Stimulated activated CD4-positive, alpha-beta T cell treated with anti-CD3 and anti-CD28 coated beads, TNF-alpha, amount 100 ng/mL, for 1 hour (primary cell): Measurements from ENCODE around the gene PHC2.

Experiments
- DNase-seq, 3 donors: peaks; one replicate each; pipeline ENCODE4 v3.0.0-alpha.2; 2020; ENCODE audit warnings: low read depth in 3 of 3, low spot score in 1 of 3

PHC2 gene

DNA sequence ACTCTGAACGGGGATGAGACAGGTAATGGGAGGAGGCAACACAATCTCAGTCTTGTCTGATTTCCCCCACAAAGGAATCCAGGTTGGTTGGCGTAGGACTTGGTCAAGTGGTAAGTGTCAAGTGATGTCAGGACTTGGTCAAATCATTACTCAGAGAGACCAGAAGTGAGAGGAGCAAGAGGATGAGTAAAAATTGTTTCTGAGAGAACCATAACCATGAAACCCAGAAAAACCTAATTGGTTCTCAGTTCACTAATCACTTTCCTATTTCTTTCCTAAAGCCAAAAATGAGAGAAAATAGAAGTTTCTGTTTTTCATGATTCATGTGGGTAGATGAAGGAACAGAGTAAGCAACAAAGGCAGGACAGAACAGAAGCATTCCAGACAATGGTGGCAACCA lies 5.0 kb downstream of the PHC2 start:
- no peak for DNase-seq

DNA sequence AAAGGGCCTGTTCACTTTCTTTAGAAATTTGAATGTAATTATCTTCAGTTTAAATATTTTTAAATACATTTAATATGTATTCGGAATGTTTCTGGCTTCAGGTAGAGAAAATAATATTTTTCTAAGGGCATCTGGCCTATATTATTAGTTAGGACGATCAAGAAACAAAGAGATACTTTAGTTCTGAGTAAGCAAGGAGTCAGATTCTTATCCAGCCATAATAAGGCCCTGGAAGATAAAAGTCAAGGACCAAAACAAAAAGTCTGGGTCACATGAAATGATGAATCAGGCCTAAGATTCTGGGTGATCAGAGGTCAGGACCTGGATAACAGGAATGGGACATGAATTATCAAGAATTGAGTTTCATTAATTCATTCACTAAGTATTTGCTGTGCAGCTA lies 6.3 kb downstream of the PHC2 start:
- no peak for DNase-seq

DNA sequence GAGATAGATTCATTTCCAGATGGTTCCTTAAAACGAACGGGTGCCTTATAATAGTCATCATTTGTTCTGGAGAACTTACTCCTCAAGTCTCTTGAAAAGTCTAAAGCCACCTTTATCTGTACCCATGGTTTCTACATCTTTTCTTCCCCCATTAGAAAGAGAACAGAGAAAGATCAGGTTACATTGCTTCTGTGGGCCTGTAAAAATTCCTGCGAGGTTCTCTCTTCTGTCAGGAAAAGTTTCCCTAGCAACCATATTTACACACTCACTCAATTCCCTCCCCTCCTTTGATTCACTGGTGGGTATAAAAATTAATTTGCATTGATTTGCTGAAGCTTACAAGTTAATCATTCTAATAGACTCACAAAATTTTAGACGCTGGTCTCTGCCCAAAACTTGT lies 6.7 kb downstream of the PHC2 start:
- DNase-seq = no peak

DNA sequence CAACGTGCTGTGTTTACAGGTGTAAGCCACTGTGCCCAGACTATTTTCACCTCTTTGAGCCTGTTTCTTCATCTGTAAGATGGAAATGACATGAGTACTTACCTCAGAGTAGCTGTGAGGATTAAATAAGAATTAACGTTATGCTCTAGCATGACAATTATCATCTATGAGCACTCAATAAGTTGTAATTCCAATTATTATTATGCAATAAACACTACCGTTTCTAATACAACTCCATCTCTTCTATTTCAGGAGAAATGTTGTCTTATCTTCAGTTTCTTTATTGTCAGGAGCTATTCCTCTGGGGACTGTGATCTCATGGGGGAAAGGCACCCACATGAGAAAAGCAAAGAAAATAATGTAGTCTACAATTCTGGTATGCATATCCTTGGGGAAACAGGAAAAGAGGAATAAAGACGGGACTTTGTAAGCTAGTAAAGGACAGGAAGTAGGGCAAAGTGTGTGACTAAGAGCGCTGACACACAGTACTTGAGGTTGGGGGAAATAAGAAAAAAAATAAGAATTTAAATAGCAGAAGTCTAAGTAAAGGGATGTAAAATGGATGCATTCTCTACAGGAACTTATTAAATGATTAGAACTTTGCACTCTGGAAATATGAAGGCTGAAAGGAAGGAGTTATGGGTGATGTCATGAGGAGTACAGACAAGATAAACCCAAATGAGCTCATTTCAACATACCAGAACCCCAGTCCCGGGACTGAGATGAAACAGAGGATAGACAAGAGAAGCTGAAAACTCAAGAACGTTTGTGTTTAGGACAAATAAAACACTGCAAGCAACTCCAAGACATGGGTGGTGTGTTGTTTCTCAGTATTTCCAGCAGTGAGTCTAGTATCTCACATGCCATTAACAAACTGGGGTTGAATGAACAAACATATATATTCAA lies 9.8 kb downstream of the PHC2 start:
- no peak for DNase-seq

DNA sequence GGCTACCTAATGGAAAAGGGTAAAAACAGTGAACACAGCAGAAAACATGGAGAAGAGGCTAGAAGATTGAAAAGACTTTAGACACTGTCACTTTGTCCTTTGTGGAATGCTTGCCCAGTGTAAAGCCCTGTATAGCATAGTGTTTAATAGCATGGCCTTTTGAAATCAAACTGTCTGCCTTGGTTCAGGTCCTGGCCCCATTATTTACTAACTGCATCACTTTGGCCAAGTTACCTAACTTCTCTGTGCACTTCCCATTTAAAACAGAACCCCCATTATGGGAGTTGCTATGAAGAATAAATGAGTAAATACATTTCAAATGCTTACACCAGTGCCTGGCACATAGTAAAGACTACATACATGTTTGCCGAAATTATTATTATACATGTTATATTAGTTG lies 12.1 kb downstream of the PHC2 start:
- DNase-seq = no peak

DNA sequence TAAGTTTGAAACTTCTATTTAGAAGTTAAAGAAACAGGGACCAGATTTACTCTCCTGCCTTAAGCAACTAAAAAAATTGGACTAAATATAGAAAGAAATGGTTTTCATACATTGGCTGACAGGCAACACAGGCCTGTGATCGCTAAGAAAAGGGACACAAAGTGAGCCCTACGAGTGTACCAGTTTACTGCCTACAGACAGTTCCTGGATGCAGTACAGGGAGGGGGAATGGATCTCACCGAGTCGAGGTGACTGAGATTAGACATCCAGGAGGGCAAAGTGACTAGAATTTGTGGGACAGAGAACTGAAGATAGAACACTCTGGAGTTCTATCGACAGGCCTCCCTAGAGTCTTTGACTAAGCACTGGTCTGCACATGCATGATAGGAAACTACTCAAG lies 16.0 kb downstream of the PHC2 start:
- DNase-seq = no peak

DNA sequence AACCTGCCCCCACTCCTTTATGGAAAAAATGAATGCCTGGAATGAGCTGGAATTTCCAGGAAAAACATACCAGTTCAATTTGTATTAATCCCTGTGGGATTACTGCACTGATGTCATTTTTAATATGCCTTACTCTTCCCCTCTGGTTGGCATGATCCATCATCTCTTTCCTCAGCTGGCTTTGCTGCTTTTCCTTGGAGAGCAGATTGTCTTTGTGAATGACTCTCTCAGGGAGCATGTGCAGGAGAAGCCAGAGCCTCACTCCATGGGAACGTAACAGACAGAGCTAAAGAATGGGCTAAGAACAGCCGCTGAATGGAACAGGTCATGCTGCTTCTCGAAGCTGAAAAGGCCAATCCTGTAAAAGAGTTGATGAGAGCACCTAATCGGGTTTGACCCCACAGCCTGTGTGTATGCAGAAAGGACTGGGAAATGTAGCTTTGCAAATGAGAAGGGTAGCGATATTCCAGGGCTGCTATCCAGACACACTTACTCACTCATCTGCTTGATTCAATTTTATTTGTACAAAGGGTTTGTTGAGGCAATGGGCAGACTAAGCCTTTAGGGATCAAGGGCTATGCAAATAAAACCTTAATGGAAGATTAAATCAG lies 20.7 kb downstream of the PHC2 start:
- no peak for DNase-seq

DNA sequence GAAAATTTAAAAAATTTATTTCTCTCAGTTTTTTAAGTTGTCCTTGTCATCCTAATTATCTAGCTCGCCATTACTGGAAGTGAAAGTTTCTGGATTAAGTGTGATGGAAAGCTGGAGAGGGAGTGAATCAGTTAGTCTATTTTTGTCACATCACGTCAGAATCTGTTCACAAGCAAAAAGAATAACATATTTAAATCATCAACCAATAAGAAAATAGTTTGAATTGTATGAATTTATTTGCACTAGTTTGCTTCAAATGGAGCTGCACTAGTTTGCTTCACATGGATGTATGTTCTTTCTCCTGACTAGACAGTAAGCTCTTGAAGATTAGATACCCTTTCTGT lies 22.8 kb downstream of the PHC2 start:
- DNase-seq = no peak

DNA sequence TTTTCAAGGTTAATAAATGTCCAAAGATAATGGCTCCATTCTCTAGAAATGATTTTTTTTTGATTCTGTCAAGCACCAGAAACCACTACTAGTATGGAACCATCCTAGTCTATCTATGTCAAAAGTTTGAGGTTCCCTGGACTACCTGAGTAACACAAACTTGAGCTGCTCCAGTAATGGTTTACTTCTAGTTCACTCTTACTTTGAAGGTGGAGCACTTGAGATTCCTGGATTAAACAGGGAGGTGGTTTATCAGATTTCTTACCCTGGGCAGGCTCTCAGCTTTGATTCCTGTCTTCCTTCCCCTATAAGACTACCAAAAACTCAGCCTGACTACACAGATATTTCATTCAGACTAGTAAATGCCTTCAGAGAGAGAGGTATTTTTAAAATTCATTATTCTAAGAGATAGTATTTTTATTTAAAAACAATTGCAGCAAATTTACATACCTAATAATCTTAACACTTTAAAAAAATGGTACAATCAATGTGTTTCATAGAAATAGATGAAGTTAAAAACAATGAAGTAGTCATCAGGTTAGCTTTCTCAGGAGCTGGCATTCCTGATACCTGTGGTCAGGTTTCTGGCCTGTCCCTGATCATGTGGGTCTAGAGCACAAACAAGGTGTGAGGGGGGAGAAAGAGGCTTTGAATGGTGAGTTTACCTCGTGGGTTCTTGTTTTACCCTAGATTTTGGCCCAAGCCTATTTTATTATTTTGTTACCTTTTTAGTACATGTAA lies 23.4 kb downstream of the PHC2 start:
- no peak for DNase-seq

DNA sequence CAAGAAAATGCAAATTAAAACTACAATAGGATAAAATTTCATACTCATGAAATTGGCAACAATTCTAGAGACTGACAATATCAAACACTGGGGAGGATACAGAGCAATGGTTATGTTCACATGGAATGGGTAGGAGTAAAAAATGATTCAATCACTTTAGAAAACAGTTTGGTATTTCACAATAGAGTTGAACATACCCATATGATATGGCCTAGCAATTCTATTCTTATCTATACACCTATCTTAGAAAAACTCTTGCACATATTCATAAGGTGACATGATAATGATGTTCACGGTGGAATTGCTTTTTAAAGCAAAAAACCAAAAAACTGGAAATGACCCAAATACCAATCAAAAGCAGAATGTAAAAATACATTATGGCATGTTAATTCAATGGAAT lies 28.7 kb downstream of the PHC2 start:
- no peak for DNase-seq

DNA sequence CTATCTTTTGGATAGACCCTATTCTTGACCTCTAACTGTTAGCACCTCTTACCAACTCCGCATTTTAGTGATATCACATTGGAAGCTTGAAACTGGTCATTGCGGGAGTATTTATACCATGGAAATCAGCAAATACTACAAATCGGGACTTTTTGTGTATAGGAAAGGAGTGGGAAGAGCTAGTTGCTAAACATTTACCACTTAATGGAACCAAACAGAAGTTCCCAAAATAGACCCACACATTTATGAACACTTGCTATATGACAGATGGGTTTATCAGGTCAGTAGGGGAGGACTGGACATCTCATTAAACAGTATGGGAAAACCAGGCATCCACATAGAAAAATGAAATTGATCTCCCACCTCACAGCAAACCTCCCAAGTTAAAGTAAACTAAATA lies 29.4 kb downstream of the PHC2 start:
- no peak for DNase-seq

DNA sequence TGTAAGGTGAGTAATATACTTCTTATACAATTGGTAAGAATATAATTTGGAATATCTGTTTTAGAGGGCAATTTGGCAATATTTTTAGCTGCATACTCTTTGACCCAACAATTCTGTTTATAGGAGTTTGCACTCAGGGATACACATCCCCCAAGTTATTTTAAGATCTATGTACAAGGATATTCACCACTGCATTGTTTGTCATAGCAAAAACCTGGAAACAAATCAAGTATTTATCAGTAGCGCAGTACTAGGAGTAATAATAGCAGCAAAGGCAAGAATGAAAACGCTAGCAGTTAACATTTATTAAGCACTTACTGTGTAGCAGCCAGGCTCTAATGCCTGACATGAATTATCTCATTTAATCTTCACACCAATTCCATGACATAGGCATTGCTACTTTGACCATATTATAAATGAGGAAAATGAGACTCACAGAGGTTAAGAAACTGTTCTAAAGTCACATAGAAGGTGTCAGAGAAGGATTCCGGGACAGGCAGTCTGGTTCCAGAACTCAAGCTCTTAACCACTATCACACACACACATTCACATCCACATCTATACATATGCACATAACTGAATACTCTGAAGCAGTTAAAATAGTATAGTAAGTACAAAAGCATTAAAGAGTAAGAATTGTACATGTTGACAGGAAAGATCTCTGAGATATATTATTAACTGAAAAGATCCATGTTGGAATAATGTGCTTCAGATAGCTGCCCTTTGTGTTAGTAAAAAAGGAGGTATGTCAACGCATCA lies 30.6 kb downstream of the PHC2 start:
- no peak for DNase-seq

DNA sequence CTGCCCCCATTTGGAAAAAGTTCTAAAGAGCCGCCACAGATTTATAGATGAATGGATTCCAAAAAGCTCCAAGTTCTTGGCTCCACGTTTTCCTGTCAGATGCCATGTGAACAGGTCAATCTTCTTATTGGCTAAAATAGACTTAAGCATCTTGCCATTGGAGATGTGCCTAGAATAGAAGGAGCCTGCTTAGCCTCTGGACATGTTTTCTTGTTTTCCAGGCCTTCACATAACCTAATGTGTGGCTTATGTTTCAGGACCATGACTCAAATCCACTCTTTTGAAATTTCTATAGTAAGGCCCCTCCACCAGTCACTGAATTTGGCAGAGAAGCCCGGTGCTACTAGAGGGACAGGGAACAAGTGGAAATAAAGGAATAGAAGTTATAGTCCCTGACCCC lies 31.5 kb downstream of the PHC2 start:
- no peak for DNase-seq

DNA sequence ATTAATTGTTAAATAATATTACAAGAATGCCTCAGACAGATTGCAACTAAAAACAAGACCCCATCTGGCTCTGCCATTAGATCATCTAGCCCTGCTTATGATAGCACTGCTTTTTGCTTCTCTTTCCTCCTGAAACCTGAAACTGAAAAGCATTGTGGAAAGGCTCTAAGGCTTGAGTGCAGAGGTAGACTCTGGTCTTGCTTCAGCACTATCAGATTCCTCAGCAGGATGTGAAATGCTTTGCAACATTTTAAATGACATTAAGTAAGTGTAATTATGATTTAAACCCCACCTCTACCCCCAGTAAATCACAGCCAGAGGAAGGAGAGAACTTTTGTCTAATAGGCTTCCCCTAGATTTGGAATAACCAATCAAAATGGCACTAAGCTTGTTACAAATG lies 32.9 kb downstream of the PHC2 start:
- DNase-seq = no peak

DNA sequence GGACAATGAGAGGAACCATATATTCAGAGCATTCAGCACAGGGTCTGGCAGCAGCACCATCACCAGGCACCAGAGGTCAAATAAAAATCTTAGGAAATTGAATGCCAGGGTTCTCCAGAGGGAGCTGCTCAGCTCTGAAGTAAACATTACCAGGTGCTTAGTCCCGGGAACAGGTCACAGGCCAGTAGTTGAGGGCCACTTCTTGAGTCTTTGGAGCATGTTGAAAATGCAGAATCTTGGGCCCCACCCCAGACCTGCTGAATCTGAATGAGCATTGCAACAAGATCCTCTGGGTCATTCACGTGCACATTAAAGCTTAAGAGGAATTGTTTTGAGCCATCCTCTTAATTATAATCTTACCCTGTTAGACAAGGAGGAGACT lies 33.8 kb downstream of the PHC2 start:
- DNase-seq = no peak

DNA sequence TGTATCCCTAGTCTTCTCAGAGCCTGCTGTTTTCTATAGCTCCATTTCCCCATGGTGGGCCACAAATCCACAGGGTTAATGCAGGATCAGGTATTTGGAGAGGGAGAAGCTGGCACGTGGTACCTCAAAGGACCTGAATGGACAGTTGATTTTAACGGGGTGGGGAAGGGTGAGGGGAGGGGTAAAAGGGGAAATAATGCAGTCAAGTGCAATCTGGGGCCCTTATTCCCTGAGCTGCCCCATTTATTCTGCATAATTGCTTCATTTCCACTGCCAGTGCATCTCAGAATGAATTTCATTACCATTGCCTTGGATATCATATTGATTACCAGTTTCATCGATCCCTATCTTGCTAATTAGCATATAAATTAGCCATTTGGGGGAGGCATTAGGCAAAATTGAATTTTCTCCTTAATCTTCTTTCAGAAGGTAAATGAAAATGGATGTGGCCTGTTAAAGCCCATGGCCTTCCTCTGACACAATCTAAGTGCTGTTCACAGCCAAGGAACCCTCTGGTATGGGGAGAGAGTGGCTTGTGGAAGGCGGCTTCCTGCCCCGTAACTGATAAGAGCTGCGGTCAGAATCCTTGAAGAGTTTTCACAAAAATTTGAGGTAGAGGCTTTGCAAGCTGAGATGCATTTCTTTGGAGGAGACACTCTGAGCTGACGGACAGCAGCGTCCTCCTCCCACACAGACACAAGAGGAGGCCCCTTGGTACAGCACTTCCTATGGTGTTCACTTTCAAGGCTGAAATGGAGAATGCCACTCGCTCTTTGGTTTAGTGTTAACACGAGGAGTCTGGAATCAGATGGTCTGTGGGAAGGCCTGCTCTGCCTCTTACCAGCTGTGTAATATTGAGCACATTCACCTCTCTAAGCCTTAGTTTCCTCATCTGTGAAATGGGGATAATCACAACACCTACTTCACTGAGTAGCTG lies 34.4 kb downstream of the PHC2 start:
- no peak for DNase-seq

DNA sequence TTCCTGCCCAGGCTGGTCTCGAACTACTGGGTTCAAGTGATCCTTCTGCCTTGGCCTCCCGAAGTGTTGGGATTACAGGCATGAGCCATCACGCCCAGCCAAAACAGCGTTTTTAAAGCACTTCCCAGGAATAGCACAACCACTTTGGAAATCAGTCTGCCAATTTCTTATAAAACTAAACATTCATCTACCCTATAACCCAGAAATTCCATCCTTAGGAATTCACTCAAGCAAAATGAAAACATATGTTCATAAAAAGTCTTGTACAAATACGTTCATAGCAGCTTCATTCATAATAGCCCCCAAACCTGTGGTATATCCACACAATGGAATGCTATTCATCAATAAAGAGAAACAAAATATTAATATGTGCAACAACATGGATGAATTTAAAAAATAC lies 36.1 kb downstream of the PHC2 start:
- no peak for DNase-seq

DNA sequence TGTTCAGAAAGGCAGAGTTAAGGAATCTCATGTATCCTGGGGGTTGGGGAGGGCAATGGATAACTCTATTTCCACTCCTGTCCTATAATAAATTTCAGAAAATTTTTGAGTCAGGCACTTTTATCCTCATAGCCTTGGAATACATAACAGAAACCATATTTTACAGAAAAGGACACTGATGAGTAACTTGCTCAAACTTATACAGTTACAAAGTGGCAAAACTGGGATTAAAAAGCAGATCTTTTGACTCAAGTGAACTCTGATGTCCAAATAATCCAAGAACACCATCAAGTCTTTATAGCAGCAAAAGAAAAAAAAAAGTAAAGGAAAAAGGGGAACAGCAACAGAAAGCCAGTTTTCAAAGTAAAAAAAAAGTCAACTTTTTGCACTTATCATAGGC lies 36.9 kb downstream of the PHC2 start:
- no peak for DNase-seq

DNA sequence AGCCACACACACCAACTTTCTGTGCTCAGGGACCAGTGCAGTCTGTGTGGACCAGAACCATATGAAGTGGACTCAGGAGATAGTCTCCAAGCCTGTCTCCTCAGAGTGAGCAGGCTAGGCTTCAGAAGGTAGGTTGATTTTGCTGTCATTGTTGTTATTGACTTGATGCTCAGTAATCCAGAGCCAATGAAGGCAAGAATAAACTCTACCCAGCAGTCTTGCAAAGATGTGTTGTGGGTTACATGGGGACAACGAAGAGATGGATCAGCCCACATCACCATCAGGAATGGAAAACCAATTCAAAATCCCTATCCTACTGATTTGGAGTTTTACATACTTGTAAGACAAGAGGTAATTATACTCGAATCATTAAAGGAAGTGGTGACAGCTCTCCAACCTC lies 37.4 kb downstream of the PHC2 start:
- no peak for DNase-seq

DNA sequence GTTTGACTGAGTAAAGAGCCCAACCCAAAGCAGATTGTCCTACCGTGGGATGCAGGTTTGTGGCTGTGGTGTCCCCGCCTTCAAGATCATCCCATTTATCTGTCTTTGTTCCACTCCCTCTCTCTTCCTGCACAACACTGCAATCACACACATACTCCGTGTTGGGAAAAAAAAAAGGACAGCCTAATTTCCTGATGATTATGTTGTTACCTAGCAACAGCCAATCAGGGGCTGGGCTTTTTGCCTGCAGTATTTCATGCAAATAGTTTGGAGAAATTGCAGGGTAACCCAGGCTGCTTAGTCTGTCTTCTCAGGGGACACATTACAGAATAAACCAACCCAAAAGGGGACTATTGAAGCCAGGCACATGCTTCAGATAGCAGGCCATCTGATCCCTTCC lies 38.3 kb downstream of the PHC2 start:
- no peak for DNase-seq

DNA sequence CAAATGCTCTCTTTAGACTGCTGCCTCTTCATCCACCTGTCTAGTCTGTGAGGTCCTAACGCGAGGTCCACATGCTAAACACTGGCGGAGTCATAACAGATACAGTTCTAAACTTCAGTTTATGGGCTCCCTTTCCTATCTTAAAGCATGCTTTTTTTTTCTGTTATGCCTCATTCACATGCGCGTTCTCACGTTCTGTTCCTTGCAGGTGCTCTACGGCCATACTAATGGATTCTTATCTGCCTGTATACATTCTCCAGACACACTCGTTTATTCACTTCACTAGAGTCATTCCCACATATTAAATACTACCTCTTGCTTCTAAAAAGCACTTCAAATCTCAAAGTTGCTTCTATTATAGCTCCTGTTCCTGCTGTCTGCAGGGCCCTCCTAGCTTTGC lies 38.7 kb downstream of the PHC2 start:
- no peak for DNase-seq
